K562 (cell line): ENCODE data around the gene IGSF10. TPM values are rescaled to one million over a fixed set of nuclear protein-coding genes. Genes with fewer than 3 reads are reported as not detected.

Experiments used
- ATAC-seq: fragments of 200-7000 bp; cut with Tn5 transposase; 3 replicates; pipeline ENCODE4 v1.9.1; 2020; ENCODE audit warnings: moderate library complexity
- BruUV-seq: library from RNA; stranded (reverse); fragments of 400-500 nt; replicated peaks from 2 replicates; lab custom pipeline; 2021; lab: Mats Ljungman, UMichigan
- CTCF ChIA-PET: fragments of 300-600 bp; formaldehyde crosslinking; extraction: SDS; loops from one replicate; lab custom pipeline; 2021; ENCODE audit warnings: low intra/inter-chr PET ratio; lab: Yijun Ruan, JAX
- POLR2A ChIA-PET: fragments of 300-600, 350-650 bp; sonication (Branson Sonifier 250); formaldehyde crosslinking; extraction: SDS; loops from one replicate; lab custom pipeline; 2021; ENCODE audit warnings: antibody characterized with exemption, inconsistent platforms; lab: Yijun Ruan, JAX
- DNase-seq, 4 experiments: peaks; one replicate each; pipeline versions ENCODE4 v3.0.0 to v3.0.0-alpha.2; 2011 to 2018; ENCODE audit warnings: low spot score in 3 of 4, mixed read lengths in 3 of 4; ENCODE audit errors: extremely low read depth in 1 of 4
- FAIRE-seq: peaks from 2 replicates; lab custom pipeline; 2011; peaks lifted over from hg19 to GRCh38; lab: Jason Lieb, UNC
- H2AFZ ChIP-seq: 2 replicates; pipeline ENCODE4 v1.6.0; 2011; ENCODE audit warnings: low read depth, low read length, control low read depth, inconsistent platforms
- H3K27ac ChIP-seq: fragments of 200-600 bp; 3 replicates; pipeline ENCODE4 v1.8.0; 2011; ENCODE audit warnings: low read depth, mild to moderate bottlenecking, control low read depth, inconsistent platforms, low read length, moderate library complexity, mixed read lengths; ENCODE audit errors: extremely low read depth
- H3K27me3 ChIP-seq, 2 experiments: fragments of 300-600 bp in 1 of 2; 2 replicates in 1 of 2; 3 replicates in 1 of 2; pipeline versions ENCODE4 v1.6.0 to v1.8.0; 2011; ENCODE audit warnings: inconsistent platforms in 2 of 2, low read length in 2 of 2, mild to moderate bottlenecking in 1 of 2, mixed read lengths in 1 of 2, moderate library complexity in 1 of 2; ENCODE audit not compliant: control insufficient read depth in 2 of 2, insufficient read depth in 2 of 2
- H3K36me3 ChIP-seq: fragments of 300-600 bp; 3 replicates; pipeline ENCODE4 v1.8.0; 2011; ENCODE audit warnings: mild to moderate bottlenecking, low read length, inconsistent platforms; ENCODE audit not compliant: control insufficient read depth, insufficient read depth
- H3K4me1 ChIP-seq, 2 experiments: fragments of 200-600 bp in 1 of 2; replicated peaks in 1 of 2; 2 replicates in 1 of 2; 3 replicates in 1 of 2; pipeline versions ENCODE4 v1.5.1 to v1.8.0; 2011; ENCODE audit warnings: inconsistent platforms in 2 of 2, low read length in 2 of 2, mild to moderate bottlenecking in 1 of 2, mixed read lengths in 1 of 2, moderate library complexity in 1 of 2; ENCODE audit not compliant: control insufficient read depth in 2 of 2, insufficient read depth in 2 of 2
- H3K4me2 ChIP-seq: 2 replicates; pipeline ENCODE4 v1.6.1; 2011; ENCODE audit warnings: low read length, control low read depth, inconsistent platforms, mixed read lengths; ENCODE audit not compliant: insufficient read depth
- H3K4me3 ChIP-seq: fragments of 200-600 bp; sonication (generic), shearing (Covaris generic); 2 replicates; pipeline ENCODE4 v1.5.1; 2016; ENCODE audit warnings: control low read depth, inconsistent platforms
- H3K79me2 ChIP-seq: fragments of 200-600 bp; 3 replicates; pipeline ENCODE4 v1.8.0; 2011; ENCODE audit warnings: low read length, inconsistent platforms; ENCODE audit not compliant: control insufficient read depth, insufficient read depth
- H3K9ac ChIP-seq, 2 experiments: 2 replicates each; pipeline versions ENCODE4 v1.6.0 to v1.6.1; 2011; ENCODE audit warnings: low read depth in 2 of 2, low read length in 2 of 2, control low read depth in 1 of 2, inconsistent platforms in 1 of 2, mild to moderate bottlenecking in 1 of 2, mixed read lengths in 1 of 2; ENCODE audit not compliant: insufficient read depth in 1 of 2
- H3K9me1 ChIP-seq: one replicate; pipeline ENCODE4 v1.6.0; 2011; ENCODE audit warnings: inconsistent platforms, mild to moderate bottlenecking, low read length, moderate library complexity; ENCODE audit not compliant: control insufficient read depth, insufficient read depth
- H3K9me3 ChIP-seq: replicated peaks from 2 replicates; pipeline ENCODE4 v1.5.1; 2011; ENCODE audit warnings: low read depth, low read length, inconsistent platforms; ENCODE audit not compliant: control insufficient read depth, insufficient read depth
- H4K20me1 ChIP-seq: replicated peaks from 2 replicates; pipeline ENCODE4 v1.6.1; 2011; ENCODE audit warnings: low read length, inconsistent platforms, mixed read lengths; ENCODE audit not compliant: control insufficient read depth, insufficient read depth
- AFF4 ChIP-seq: sonication (generic); formaldehyde crosslinking; IDR thresholded peaks from 2 replicates; pipeline ENCODE4 v1.8.0; 2023; ENCODE audit warnings: mild to moderate bottlenecking, missing genetic modification reagents
- ARHGAP35 ChIP-seq: fragments of 450-650 bp; IDR thresholded peaks from 2 replicates; pipeline ENCODE4 v1.6.1; 2018; ENCODE audit not compliant: partially characterized antibody
- ARID3A ChIP-seq: IDR thresholded peaks from 2 replicates; pipeline ENCODE4 v1.6.1; 2012; ENCODE audit warnings: low read depth, low read length, improper control_type of control experiment, borderline replicate concordance
- BCOR ChIP-seq: fragments of 450-650 bp; IDR thresholded peaks from 2 replicates; pipeline ENCODE4 v1.6.1; 2016
- KLF1 ChIP-seq: fragments of 450-650 bp; IDR thresholded peaks from 2 replicates; pipeline ENCODE4 v1.6.1; 2016; ENCODE audit warnings: missing genetic modification characterization, missing compliant biosample characterization
- KLF13 ChIP-seq: fragments of 450-650 bp; IDR thresholded peaks from 2 replicates; pipeline ENCODE4 v1.6.1; 2016; ENCODE audit warnings: missing genetic modification characterization, low read depth, mild to moderate bottlenecking, missing compliant biosample characterization, moderate library complexity, borderline replicate concordance
- NELFE ChIP-seq: IDR thresholded peaks from 2 replicates; pipeline ENCODE4 v1.6.1; 2011; ENCODE audit warnings: mild to moderate bottlenecking; ENCODE audit not compliant: insufficient read depth, insufficient read length
- NRF1 ChIP-seq, 2 experiments: fragments of 450-650 bp; IDR thresholded peaks in 1 of 2; conservative IDR thresholded peaks in 1 of 2; 2 replicates each; pipeline ENCODE4 v1.6.1; 2014; ENCODE audit warnings: mild to moderate bottlenecking in 2 of 2
- PHB2 ChIP-seq: fragments of 450-650 bp; IDR thresholded peaks from 2 replicates; pipeline ENCODE4 v1.6.1; 2017; ENCODE audit warnings: low read depth
- RCOR1 ChIP-seq, 2 experiments: IDR thresholded peaks; 2 replicates each; pipeline ENCODE4 v1.6.1; 2012; ENCODE audit warnings: low read depth in 2 of 2, low read length in 2 of 2, borderline replicate concordance in 1 of 2, improper control_type of control experiment in 1 of 2
- RUNX1 ChIP-seq: sonication (generic); IDR thresholded peaks from 2 replicates; pipeline ENCODE4 v1.6.1; 2016; ENCODE audit warnings: antibody characterized with exemption, low read depth
- SNRNP70 ChIP-seq: fragments of 200-400 bp; formaldehyde crosslinking; optimal IDR thresholded peaks from 2 replicates; pipeline ENCODE3; 2017; ENCODE audit warnings: low read depth, low read length
- ZBTB5 ChIP-seq: fragments of 450-650 bp; IDR thresholded peaks from 2 replicates; pipeline ENCODE4 v1.6.1; 2017; ENCODE audit warnings: antibody characterized with exemption
- ZNF699 ChIP-seq: fragments of 250-450 bp; sonication (Bioruptor Pico); IDR thresholded peaks from 2 replicates; pipeline ENCODE4 v1.8.0; 2021; ENCODE audit warnings: mild to moderate bottlenecking, moderate library complexity; ENCODE audit not compliant: insufficient replicate concordance
- ZNF77 ChIP-seq: fragments of 250-450 bp; sonication (Bioruptor Pico); IDR thresholded peaks from 2 replicates; pipeline ENCODE4 v1.5.0; 2020
- ZSCAN29 ChIP-seq: fragments of 450-650 bp; IDR thresholded peaks from 2 replicates; pipeline ENCODE4 v1.6.1; 2017
- WGBS: fragments of 100-300 bp; shearing (Covaris generic); methylation state at CpG from one replicate; pipeline ENCODE4 v1.1.6; 2016; ENCODE audit warnings: low coverage, mixed read lengths; ENCODE audit not compliant: insufficient coverage; ENCODE audit errors: missing lambda C conversion rate; 5-methylcytosine and 5-hydroxymethylcytosine counted together
- in situ Hi-C: fragments of 300-500 bp; cut with MboI; formaldehyde crosslinking; loops from 4 replicates; pipeline ENCODE4 v1.15.0; 2018; ENCODE audit warnings: inconsistent platforms, mixed read lengths
- intact Hi-C: fragments of 100-400 bp; cut with micrococcal nuclease; formaldehyde crosslinking; loops from 2 replicates; pipeline ENCODE4 v1.14.2; 2022
- polyA plus RNA-seq, 8 experiments: library from polyadenylated mRNA; depleted of rRNA in 4 of 8; stranded (reverse) in 5 of 8; unstranded in 3 of 8; fragments of >200 nt; fragmentation: Nextera tagmentation in 2 of 8; fragmentation: Illumina TruSeq in 1 of 8; extraction: Ambion mirVana in 2 of 8; extraction: Trizol in 1 of 8; gene quantifications; 2 replicates each; pipeline versions ENCODE4 v1.2.1 to v1.2.3, GENCODE V29; 2011 to 2014; ENCODE audit warnings: inconsistent platforms in 1 of 8, missing spikeins in 1 of 8
- total RNA-seq, 7 experiments: library from RNA; depleted of rRNA in 6 of 7; stranded (reverse); fragments of >200 nt in 6 of 7; fragmentation: Illumina TruSeq in 2 of 7; extraction: Trizol in 2 of 7; gene quantifications; 2 replicates each; pipeline versions ENCODE4 v1.2.1 to v1.2.3, GENCODE V29; 2011 to 2021; ENCODE audit warnings: low replicate concordance in 1 of 7

IGSF10 gene
- total and polyA plus RNA-seq, 9 of the 15 experiments (the other 6 are each of a cell fraction or from before 2014, with no cell fraction given) = 0.11 to 1.2 (median 0.40) TPM

GRCh38 chr3:151499168-151499567 lies 38.3 kb upstream of the IGSF10 start (continued):
- no peak for TF ChIP-seq ZNF699 (CRISPR knock-in tag)
- no peak for TF ChIP-seq KLF13 (tag)
- TF ChIP-seq, all 486 proteins: peak for 0

- Histone ChIP-seq H3K4me2 (no peak overlapping the region), H4K20me1 (no peaks in the 10 kb centered on the region), H3K9me3 (no peaks in the 10 kb centered on the region), H2AFZ (no peak overlapping the region), H3K27me3 (no peaks in the 10 kb centered on the region), H3K27ac (no peak overlapping the region), H3K9me1 (no peaks in the 10 kb centered on the region), H3K4me1 (no peaks in the 10 kb centered on the region), H3K79me2 (no peaks in the 10 kb centered on the region), H3K36me3 (no peaks in the 10 kb centered on the region), H3K4me3 (no peak overlapping the region), H3K9ac (no peak overlapping the region)
- DNase-seq (no peak), FAIRE-seq (no peak), ATAC-seq (no peak)
- no TSS peak for BruUV-seq
- WGBS = 43% methylated on average over 2 of the region's 2 CpGs
- intact Hi-C loops (no loop called here), in situ Hi-C loops (no loop called here)
- ChIA-PET POLR2A (no interaction called here), CTCF (no interaction called here)
- no peak for TF ChIP-seq NRF1 (conservative IDR thresholded peaks at IDR 0.05 in 1 of 2, IDR thresholded peaks at IDR 0.05 in 1 of 2)
- TF ChIP-seq PHB2 = no peak
- no peak for TF ChIP-seq NELFE
- no peak for TF ChIP-seq BCOR
- TF ChIP-seq RUNX1 = no peak
- no peak for TF ChIP-seq AFF4 (CRISPR knock-in tag)
- no peak for TF ChIP-seq ZSCAN29
- TF ChIP-seq ARID3A = no peak
- no peak for TF ChIP-seq ZBTB5
- TF ChIP-seq KLF1 (tag) = no peak
- TF ChIP-seq ARHGAP35 = no peak
- TF ChIP-seq SNRNP70 = no peak
- TF ChIP-seq ZNF77 (CRISPR knock-in tag) = no peak
- no peak for TF ChIP-seq RCOR1 (IDR thresholded peaks at IDR 0.05; ENCODE audit: borderline replicate concordance in 1 of 2, low read depth in 2 of 2, low read length in 2 of 2)
These were observed 30.7 kb upstream of the IGSF10 start for GRCh38 chr3:151491525-151491924.
